ENCODE results near the gene SUPT20HL2. TPM values are rescaled to one million over a fixed set of nuclear protein-coding genes. Genes with fewer than 3 reads are reported as not detected.

SUPT20HL2 gene
- total and polyA plus RNA-seq, 4 donors, result not detected

- whole genome bisulfite sequencing, result 91% methylated on average over 3 of the region's 3 CpGs
- Histone ChIP-seq H3K36me3 (ENCODE audit: control insufficient read depth in 4 of 4, insufficient read depth in 3 of 4, low read depth in 1 of 4, low read length in 3 of 4) (no peaks in the 10 kb centered on the region), H3K4me1 (ENCODE audit: control insufficient read depth in 4 of 4, insufficient read depth in 4 of 4, low read length in 3 of 4) (no peaks in the 10 kb centered on the region), H3K4me3 (ENCODE audit: low read depth in 1 of 3, low read length in 3 of 3) (no peak within 1 kb of the TSS), H3K27ac (ENCODE audit: low read depth in 1 of 2, low read length in 2 of 2) (no peak within 1 kb of the TSS), H3K9me3 (ENCODE audit: control insufficient read depth in 4 of 4, low read length in 3 of 4) (peaks cover 0 to 2% (median 0%) of the 10 kb centered on the region in 4 donors), H3K9ac (ENCODE audit: low read depth in 1 of 2, low read length in 2 of 2) (no peak within 1 kb of the TSS), H3K27me3 (ENCODE audit: control insufficient read depth in 4 of 4, insufficient read depth in 4 of 4, low read length in 3 of 4) (no peaks in the 10 kb centered on the region)
- no peak for DNase-seq (ENCODE audit: low spot score)
- TF ChIP-seq FOXA1 (IDR thresholded peaks at IDR 0.05) (no peak), ATF3 (IDR thresholded peaks at IDR 0.05) (no peak), EGR1 (IDR thresholded peaks at IDR 0.05; ENCODE audit: low read depth in 2 of 2) (no peak), YY1 (IDR thresholded peaks at IDR 0.05) (no peak), HNF4A (conservative IDR thresholded peaks at IDR 0.05) (no peak), SP1 (IDR thresholded peaks at IDR 0.05) (no peak), MAX (IDR thresholded peaks at IDR 0.05) (no peak), JUND (IDR thresholded peaks at IDR 0.05) (no peak), NR2F2 (IDR thresholded peaks at IDR 0.05) (no peak), GABPA (IDR thresholded peaks at IDR 0.05 in 1 of 2, conservative IDR thresholded peaks at IDR 0.05 in 1 of 2) (no peak), ZBTB33 (IDR thresholded peaks at IDR 0.05) (no peak), TAF1 (conservative IDR thresholded peaks at IDR 0.05) (no peak), REST (IDR thresholded peaks at IDR 0.05) (no peak), RAD21 (IDR thresholded peaks at IDR 0.05) (no peak), CTCF (IDR thresholded peaks at IDR 0.05; ENCODE audit: low read depth, low read length, missing input control) (no peak), HNF4G (IDR thresholded peaks at IDR 0.05) (no peak)
Observed at GRCh38 chrX:24360272-24360671, 46.4 kb upstream of the SUPT20HL2 start, which contains the start of gene SUPT20HL1. TSS of gene SUPT20HL1 (plus strand) at chrX:24360639. CDS start at chrX:24362761, 2,122 bp downstream.

GRCh38 chrX:24357106-24357505 lies 43.2 kb upstream of the SUPT20HL2 start:
- H3K4me1 ChIP-seq (ENCODE audit: control insufficient read depth in 4 of 4, insufficient read depth in 4 of 4, low read length in 3 of 4), result no peaks in the 10 kb centered on the region
- H3K9ac ChIP-seq (ENCODE audit: low read depth in 1 of 2, low read length in 2 of 2), result no peak overlapping the region
- no peaks in the 10 kb centered on the region for H3K36me3 ChIP-seq (ENCODE audit: control insufficient read depth in 4 of 4, insufficient read depth in 3 of 4, low read depth in 1 of 4, low read length in 3 of 4)
- no peak overlapping the region for H3K27ac ChIP-seq (ENCODE audit: low read depth in 1 of 2, low read length in 2 of 2)
- H3K9me3 ChIP-seq (ENCODE audit: control insufficient read depth in 4 of 4, low read length in 3 of 4), result peaks cover 0 to 2% (median 0%) of the 10 kb centered on the region in 4 donors
- DNase-seq (ENCODE audit: low spot score), result no peak
- H3K27me3 ChIP-seq (ENCODE audit: control insufficient read depth in 4 of 4, insufficient read depth in 4 of 4, low read length in 3 of 4), result no peaks in the 10 kb centered on the region
- no peak overlapping the region for H3K4me3 ChIP-seq (ENCODE audit: low read depth in 1 of 3, low read length in 3 of 3)
- TF ChIP-seq YY1 (IDR thresholded peaks at IDR 0.05) (no peak), HNF4A (conservative IDR thresholded peaks at IDR 0.05) (no peak), JUND (IDR thresholded peaks at IDR 0.05) (no peak), HNF4G (IDR thresholded peaks at IDR 0.05) (no peak), FOXA2 (IDR thresholded peaks at IDR 0.05) (no peak), RXRA (IDR thresholded peaks at IDR 0.05) (no peak), ATF3 (IDR thresholded peaks at IDR 0.05) (no peak), RAD21 (IDR thresholded peaks at IDR 0.05) (no peak), ZBTB33 (IDR thresholded peaks at IDR 0.05) (no peak), FOXA1 (IDR thresholded peaks at IDR 0.05) (no peak), MAX (IDR thresholded peaks at IDR 0.05) (no peak), NR2F2 (IDR thresholded peaks at IDR 0.05) (no peak), CTCF (IDR thresholded peaks at IDR 0.05; ENCODE audit: low read depth, low read length, missing input control) (no peak)

All from liver (tissue), 9 donors.